Uterus (tissue), 4 donors: ENCODE results near the gene MED25. TPM values are rescaled to one million over a fixed set of nuclear protein-coding genes. Genes with fewer than 3 reads are reported as not detected.
"Not testable (repeated sequence)": the region's sequence is repeated elsewhere in the genome, so short reads cannot be mapped to it uniquely, and the experiment has no call there.

ENCODE experiments used
- DNase-seq, 2 donors: peaks; one replicate each; pipeline ENCODE4 v3.0.0-alpha.2; 2019 to 2020
- H3K27ac ChIP-seq, 2 donors: fragments of 200-600 bp; sonication (generic); 1 replicate in 1 of 2; 2 replicates in 1 of 2; pipeline ENCODE4 v1.5.1; 2016 to 2018
- H3K27me3 ChIP-seq, 2 donors: fragments of 200-600 bp; sonication (generic); one replicate each; pipeline ENCODE4 v1.5.1; 2018 to 2019; ENCODE audit warnings: control low read depth in 1 of 2
- H3K36me3 ChIP-seq, 2 donors: fragments of 200-600 bp; sonication (generic); one replicate each; pipeline ENCODE4 v1.5.1; 2019; ENCODE audit warnings: control low read depth in 1 of 2
- H3K4me1 ChIP-seq, 2 donors: fragments of 200-600 bp; sonication (generic); one replicate each; pipeline ENCODE4 v1.5.1; 2018 to 2019; ENCODE audit warnings: control low read depth in 1 of 2
- H3K4me3 ChIP-seq, 2 donors: fragments of 200-600 bp; sonication (generic); 1 replicate in 1 of 2; 2 replicates in 1 of 2; pipeline ENCODE4 v1.5.1; 2018 to 2019; ENCODE audit warnings: mild to moderate bottlenecking in 1 of 2
- H3K9me3 ChIP-seq, 2 donors: fragments of 200-600 bp; sonication (generic); one replicate each; pipeline ENCODE4 v1.5.1; 2019; ENCODE audit warnings: control low read depth in 1 of 2
- CTCF ChIP-seq, 4 experiments: fragments of 200-600 bp in 2 of 4; fragments of 450-650 bp in 2 of 4; sonication (generic) in 2 of 4; IDR thresholded peaks; one replicate each; pipeline ENCODE4 v1.5.1; 2016 to 2019; ENCODE audit warnings: antibody characterized with exemption in 4 of 4, mild to moderate bottlenecking in 2 of 4, moderate library complexity in 1 of 4
- POLR2A ChIP-seq, 2 donors: fragments of 450-650 bp; IDR thresholded peaks; one replicate each; pipeline ENCODE4 v1.6.1; 2016; ENCODE audit warnings: antibody characterized with exemption in 2 of 2, mild to moderate bottlenecking in 1 of 2, moderate library complexity in 1 of 2
- intact Hi-C: fragments of 100-400 bp; cut with DNase I; formaldehyde crosslinking; loops from one replicate; pipeline ENCODE4 v1.15.1; 2023; ENCODE audit warnings: low total_unique reads
- total RNA-seq, 4 donors: library from RNA; depleted of rRNA in 3 of 4; stranded (reverse); fragments of >200 nt in 3 of 4; gene quantifications; one replicate each; pipeline versions ENCODE4 v1.1.0 to v1.2.4, GENCODE V29; 2014 to 2023
- donor health status: DM: yes; HTN: yes; CAD: no.

Gene MED25
- total RNA-seq, 4 donors from 2014 or later = 21.1 to 48.1 (median 26.8) TPM

GRCh38 chr19:49816590-49816989, 1.5 kb upstream of the MED25 start:
- Histone ChIP-seq H3K27me3 (no peaks in the 10 kb centered on the region), H3K9me3 (no peaks in the 10 kb centered on the region), H3K27ac (peak overlapping the region; percentile 98 to 99), H3K4me3 (peak overlapping the region; percentile 23 to 98), H3K4me1 (peaks cover 0 to 10% of the 10 kb centered on the region in 2 donors), H3K36me3 (no peaks in the 10 kb centered on the region)
- intact Hi-C loops = no loop called here
- no peak for DNase-seq
- TF ChIP-seq CTCF (IDR thresholded peaks at IDR 0.05) (no peak), POLR2A (IDR thresholded peaks at IDR 0.05) (no peak)

GRCh38 chr19:49818649-49819370, 721 bp downstream of the MED25 start:
- no peak for TF ChIP-seq POLR2A (IDR thresholded peaks at IDR 0.05)
- TF ChIP-seq CTCF (IDR thresholded peaks at IDR 0.05) = no peak
- Histone ChIP-seq H3K27me3 (no peaks in the 10 kb centered on the region), H3K4me1 (peaks cover 0 to 10% of the 10 kb centered on the region in 2 donors), H3K9me3 (no peaks in the 10 kb centered on the region), H3K36me3 (no peaks in the 10 kb centered on the region), H3K4me3 (peak overlapping the region; percentile 83 to 98), H3K27ac (peak overlapping the region; percentile 98 to 99)
- no peak for DNase-seq
- intact Hi-C loops = no loop called here

GRCh38 chr19:49819452-49820115, 1.5 kb downstream of the MED25 start:
- H3K27ac ChIP-seq, H3K36me3 ChIP-seq, H3K27me3 ChIP-seq, H3K4me1 ChIP-seq, DNase-seq, H3K9me3 ChIP-seq, intact Hi-C loops: not testable (repeated sequence)
- peak overlapping the region in 1 of 2 donors; percentile 83 for H3K4me3 ChIP-seq

GRCh38 chr19:49820125-49820524, 2.0 kb downstream of the MED25 start:
- no peak for DNase-seq
- intact Hi-C loops = no loop called here

GRCh38 chr19:49823472-49823871, 5.4 kb downstream of the MED25 start:
- Histone ChIP-seq H3K4me3 (no peak overlapping the region), H3K27ac (no peak overlapping the region), H3K27me3 (no peaks in the 10 kb centered on the region), H3K36me3 (no peaks in the 10 kb centered on the region), H3K4me1 (peaks cover 0 to 9% of the 10 kb centered on the region in 2 donors), H3K9me3 (no peaks in the 10 kb centered on the region)
- intact Hi-C loops = no loop called here
- no peak for DNase-seq
- TF ChIP-seq CTCF (IDR thresholded peaks at IDR 0.05) = no peak
- no peak for TF ChIP-seq POLR2A (IDR thresholded peaks at IDR 0.05)

More at GRCh38 chr19:49820125-49820524, 2.0 kb downstream of the MED25 start:
- no peak for TF ChIP-seq CTCF (IDR thresholded peaks at IDR 0.05)
- TF ChIP-seq POLR2A (IDR thresholded peaks at IDR 0.05) = no peak
- Histone ChIP-seq H3K36me3 (no peaks in the 10 kb centered on the region), H3K27me3 (no peaks in the 10 kb centered on the region), H3K9me3 (no peaks in the 10 kb centered on the region), H3K27ac (no peak overlapping the region), H3K4me3 (no peak overlapping the region), H3K4me1 (peaks cover 0 to 10% of the 10 kb centered on the region in 2 donors)
